ENCODE results near the gene LRCH4.
"Not testable (repeated sequence)": the region's sequence is repeated elsewhere in the genome, so short reads cannot be mapped to it uniquely, and the experiment has no call there.

LRCH4 gene

DNA sequence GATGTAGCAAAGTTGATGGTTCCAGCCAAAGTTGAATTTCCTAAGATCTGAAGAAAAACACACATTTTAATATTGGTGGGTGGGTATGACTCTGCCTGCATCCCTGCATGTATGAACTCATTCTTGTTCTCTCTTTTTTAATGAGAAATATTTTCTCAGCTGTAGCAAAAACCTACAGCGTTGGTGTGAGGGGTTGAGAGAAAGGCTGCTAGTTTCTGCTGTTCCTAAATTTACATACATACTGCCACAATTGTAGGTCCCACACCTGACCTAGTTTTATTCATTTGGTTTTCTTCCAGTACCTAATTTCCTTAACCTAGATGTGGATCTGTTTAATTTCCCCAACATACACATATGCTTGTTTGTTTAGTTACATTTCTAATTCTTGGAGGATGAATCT, 42.3 kb downstream of the LRCH4 start:
- DNase-seq: no peak

- DNase-seq: not testable (repeated sequence)
Observed at GRCh38 chr7:100541309-100541708, 44.6 kb downstream of the LRCH4 start.

DNA sequence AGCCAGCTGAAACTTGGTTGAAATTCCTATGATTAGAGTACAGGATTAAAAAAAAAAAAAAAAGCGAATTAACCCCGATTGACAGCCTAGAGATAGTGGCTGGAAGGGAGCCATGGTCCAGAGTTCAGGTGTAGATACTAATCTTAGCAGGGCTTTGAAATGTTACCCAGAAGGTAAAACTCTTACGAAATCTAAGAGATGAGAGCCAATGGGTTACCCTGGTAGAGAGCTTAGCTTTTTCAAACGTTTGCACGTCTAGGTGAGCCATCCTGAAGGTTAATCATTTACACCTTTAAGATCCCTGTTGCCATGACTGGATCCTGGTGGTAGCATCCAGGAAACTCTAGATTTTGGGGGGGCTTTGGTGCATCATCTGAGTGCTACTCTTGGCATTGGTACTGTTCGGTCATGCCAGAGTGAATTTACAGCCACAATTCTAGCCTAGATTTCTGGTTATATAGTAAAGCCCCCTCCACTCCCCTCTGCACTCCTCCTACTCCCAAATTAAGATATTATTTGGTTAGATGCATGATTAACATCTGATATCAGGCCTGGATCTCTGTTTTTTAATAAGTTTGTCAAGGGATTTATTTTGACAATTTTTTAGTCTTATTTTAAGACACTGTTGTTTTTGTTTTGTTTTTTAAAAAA, 45.7 kb downstream of the LRCH4 start:
- no peak for DNase-seq

DNA sequence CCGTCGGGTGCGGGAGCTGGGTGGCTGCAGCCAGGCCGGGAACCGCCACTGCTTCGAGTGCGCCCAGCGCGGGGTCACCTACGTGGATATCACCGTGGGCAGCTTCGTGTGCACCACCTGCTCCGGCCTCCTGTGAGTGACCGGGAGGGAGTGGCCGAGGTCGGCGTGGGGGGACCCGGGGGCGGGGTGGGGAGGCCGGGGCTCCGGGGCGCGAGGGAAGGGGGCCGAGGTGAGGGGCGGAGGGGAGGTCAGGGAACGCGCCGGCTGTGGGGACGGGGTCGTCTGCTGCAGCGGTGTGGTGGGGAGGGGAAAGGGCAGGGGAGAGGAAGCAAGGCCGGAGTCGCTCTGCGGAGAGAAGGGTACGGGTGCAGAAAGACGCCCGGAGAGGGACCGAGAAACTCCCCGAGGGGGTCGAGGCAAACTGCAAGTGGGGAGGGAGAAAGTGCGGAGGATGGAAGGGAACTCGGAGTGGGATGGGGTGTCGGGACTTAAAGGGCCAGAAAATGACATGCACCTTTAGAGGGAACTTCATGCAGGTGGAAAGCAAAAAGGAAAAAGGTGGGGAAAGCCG, 46.4 kb downstream of the LRCH4 start:
- no peak for DNase-seq

DNA sequence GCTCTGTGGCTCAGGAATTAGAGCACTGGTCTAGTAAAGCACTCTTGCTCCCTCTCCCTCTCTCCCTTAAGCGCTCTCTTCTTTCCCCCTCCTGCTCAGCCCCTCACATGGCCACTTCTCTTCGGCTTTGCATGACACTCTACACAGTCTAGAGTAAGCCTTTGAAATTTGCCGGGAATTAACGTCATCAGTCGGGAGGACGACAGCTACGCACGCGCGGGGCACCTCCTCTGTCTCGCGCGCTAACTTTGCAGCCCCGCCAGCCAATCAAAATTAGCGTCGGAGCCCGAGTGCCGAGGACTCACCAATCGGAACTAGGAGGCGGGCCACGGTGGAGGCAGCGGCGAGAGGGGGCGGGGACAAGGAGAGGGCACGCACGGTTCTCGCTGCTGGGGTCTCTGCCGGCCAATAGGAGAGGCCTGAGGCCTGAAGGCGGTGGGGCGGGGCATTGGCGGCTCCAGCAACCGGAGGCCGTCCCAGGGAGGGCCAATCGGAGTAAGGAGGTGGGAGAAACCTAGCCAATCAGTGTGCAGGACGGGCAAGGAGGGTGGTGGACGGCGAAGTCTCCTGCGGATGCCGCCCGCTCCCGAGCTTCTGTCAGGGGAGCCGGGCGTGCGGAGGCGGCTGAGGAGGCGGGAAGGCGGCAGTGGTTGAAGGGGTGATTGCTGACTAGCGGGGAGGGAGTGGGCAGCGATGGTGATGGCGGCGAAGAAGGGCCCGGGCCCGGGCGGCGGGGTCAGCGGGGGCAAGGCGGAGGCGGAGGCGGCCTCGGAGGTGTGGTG, 47.1 kb downstream of the LRCH4 start, which contains the start of gene AGFG2:
Gene AGFG2, plus strand, starts transcription at position 550 of the 782 bp plus-strand sequence. Its CDS starts 144 bp downstream, at position 694.
- DNase-seq: peak; percentile 98

DNA sequence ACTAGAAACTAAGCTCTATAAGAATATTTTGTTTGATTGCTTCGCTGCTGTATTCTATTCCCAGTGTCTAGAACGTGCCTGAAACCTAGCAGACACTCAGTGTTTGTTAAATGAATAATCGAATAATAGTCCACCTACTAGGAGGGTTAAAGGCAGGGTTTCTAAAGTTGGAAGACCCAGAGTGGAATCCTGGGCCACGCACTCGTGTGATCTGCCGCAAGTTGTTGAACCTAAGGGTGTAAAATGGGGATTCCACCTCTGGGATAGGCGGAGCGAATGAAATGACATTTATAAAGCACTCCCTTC, 47.6 kb downstream of the LRCH4 start:
- no peak for DNase-seq

- DNase-seq: not testable (repeated sequence)
Observed at GRCh38 chr7:100536695-100537094, 49.2 kb downstream of the LRCH4 start.

GRCh38 chr7:100535982-100536381, 49.9 kb downstream of the LRCH4 start:
- not testable (repeated sequence) for DNase-seq

- no peak for DNase-seq
Observed at GRCh38 chr7:100532165-100533022, 53.5 kb downstream of the LRCH4 start.

DNA sequence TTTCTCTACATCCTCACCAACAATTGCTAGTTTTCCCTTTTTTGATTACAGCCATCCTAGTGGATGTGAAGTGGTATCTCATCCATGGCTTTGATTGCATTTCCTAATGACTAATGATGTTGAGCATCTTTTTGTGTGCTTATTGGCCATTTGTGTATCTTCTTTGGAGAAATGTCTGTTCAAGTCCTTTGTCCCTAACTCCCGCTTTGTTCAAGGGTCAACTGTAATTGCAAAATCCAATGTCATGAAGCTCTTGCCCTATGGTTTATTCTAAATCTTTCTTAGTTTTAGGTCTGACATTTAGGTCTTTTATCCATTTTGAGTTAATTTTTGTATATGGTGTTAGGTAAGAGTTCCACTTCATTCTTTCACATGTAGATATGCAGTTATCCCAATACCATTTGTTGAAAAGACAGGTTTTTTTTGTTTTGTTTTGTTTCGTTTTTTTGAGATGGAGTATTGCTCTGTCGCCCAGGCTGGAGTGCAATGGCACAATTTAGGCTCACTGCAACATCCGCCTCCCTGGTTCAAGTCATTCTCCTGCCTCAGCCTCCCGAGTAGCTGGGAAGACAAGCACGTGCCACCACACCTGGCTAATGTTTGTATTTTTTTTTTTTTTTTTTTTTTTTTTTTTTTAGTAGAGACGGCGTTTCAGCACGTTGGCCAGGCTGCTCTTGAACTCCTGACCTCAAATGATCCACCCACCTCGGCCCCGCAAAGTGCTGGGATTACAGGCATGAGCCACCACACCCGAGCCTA, 57.6 kb downstream of the LRCH4 start:
- DNase-seq: not testable (repeated sequence)
